ENCODE results near the gene PRDM16.

Gene PRDM16

GRCh38 chr1:3105167-3105863 lies 36.3 kb downstream of the PRDM16 start:
- H3K4me3 ChIP-seq (ENCODE audit: low read length): no peak overlapping the region
- peak; percentile 16 for DNase-seq (ENCODE audit: low read depth, low spot score)
- WGBS (ENCODE audit: insufficient coverage, insufficient read length): no CpG with 5 or more reads among the region's 24 CpGs

GRCh38 chr1:3106216-3106615 lies 37.2 kb downstream of the PRDM16 start:
- no peak for DNase-seq (ENCODE audit: low read depth, low spot score)
- WGBS (ENCODE audit: insufficient coverage, insufficient read length): no CpG with 5 or more reads among the region's 8 CpGs
- Histone ChIP-seq H3K9me3 (ENCODE audit: control insufficient read depth, insufficient read depth, low read length) (no peaks in the 10 kb centered on the region; the same call in 1 of the 2 replicates), H3K4me3 (ENCODE audit: low read length) (no peak overlapping the region), H3K27me3 (ENCODE audit: control insufficient read depth, insufficient read depth, low read length) (no peaks in the 10 kb centered on the region; the same call in 1 of the 2 replicates), H3K36me3 (ENCODE audit: control insufficient read depth, insufficient read depth, low read length) (peaks cover 2% of the 10 kb centered on the region; the same call in 1 of the 2 replicates), H3K4me1 (ENCODE audit: control insufficient read depth, insufficient read depth, low read length) (no peaks in the 10 kb centered on the region), H3K27ac (ENCODE audit: low read length) (no peak overlapping the region)

More at GRCh38 chr1:3105167-3105863, 36.3 kb downstream of the PRDM16 start:
- no peaks in the 10 kb centered on the region for H3K36me3 ChIP-seq (ENCODE audit: control insufficient read depth, insufficient read depth, low read length)
- H3K27me3 ChIP-seq (ENCODE audit: control insufficient read depth, insufficient read depth, low read length): no peaks in the 10 kb centered on the region; the same call in 1 of the 2 replicates
- H3K27ac ChIP-seq (ENCODE audit: low read length): no peak overlapping the region
- no peaks in the 10 kb centered on the region for H3K4me1 ChIP-seq (ENCODE audit: control insufficient read depth, insufficient read depth, low read length)
- no peaks in the 10 kb centered on the region; the same call in 1 of the 2 replicates for H3K9me3 ChIP-seq (ENCODE audit: control insufficient read depth, insufficient read depth, low read length)

- Histone ChIP-seq H3K27ac (ENCODE audit: low read length) (no peak overlapping the region), H3K4me3 (ENCODE audit: low read length) (no peak overlapping the region), H3K27me3 (ENCODE audit: control insufficient read depth, insufficient read depth, low read length) (no peaks in the 10 kb centered on the region; the same call in 1 of the 2 replicates), H3K4me1 (ENCODE audit: control insufficient read depth, insufficient read depth, low read length) (no peaks in the 10 kb centered on the region), H3K36me3 (ENCODE audit: control insufficient read depth, insufficient read depth, low read length) (peaks cover 2% of the 10 kb centered on the region; the same call in 1 of the 2 replicates), H3K9me3 (ENCODE audit: control insufficient read depth, insufficient read depth, low read length) (no peaks in the 10 kb centered on the region; the same call in 1 of the 2 replicates)
- no peak for DNase-seq (ENCODE audit: low read depth, low spot score)
- WGBS (ENCODE audit: insufficient coverage, insufficient read length): no CpG with 5 or more reads among the region's 7 CpGs
Observed at GRCh38 chr1:3107201-3107600, 38.2 kb downstream of the PRDM16 start.

- no CpG with 5 or more reads among the region's 12 CpGs for WGBS (ENCODE audit: insufficient coverage, insufficient read length)
- H3K4me3 ChIP-seq (ENCODE audit: low read length): no peak overlapping the region
- peaks cover 2% of the 10 kb centered on the region; the same call in 1 of the 2 replicates for H3K4me1 ChIP-seq (ENCODE audit: control insufficient read depth, insufficient read depth, low read length)
- H3K36me3 ChIP-seq (ENCODE audit: control insufficient read depth, insufficient read depth, low read length): peaks cover 2% of the 10 kb centered on the region; the same call in 1 of the 2 replicates
- H3K27ac ChIP-seq (ENCODE audit: low read length): no peak overlapping the region
- no peak for DNase-seq (ENCODE audit: low read depth, low spot score)
- no peaks in the 10 kb centered on the region; the same call in 1 of the 2 replicates for H3K27me3 ChIP-seq (ENCODE audit: control insufficient read depth, insufficient read depth, low read length)
- H3K9me3 ChIP-seq (ENCODE audit: control insufficient read depth, insufficient read depth, low read length): peaks cover 2% of the 10 kb centered on the region; the same call in 1 of the 2 replicates
Observed at GRCh38 chr1:3109355-3109754, 40.4 kb downstream of the PRDM16 start.

- H3K36me3 ChIP-seq (ENCODE audit: control insufficient read depth, insufficient read depth, low read length): peaks cover 2% of the 10 kb centered on the region; the same call in 1 of the 2 replicates
- peaks cover 3% of the 10 kb centered on the region; the same call in 1 of the 2 replicates for H3K9me3 ChIP-seq (ENCODE audit: control insufficient read depth, insufficient read depth, low read length)
- no peak overlapping the region for H3K27ac ChIP-seq (ENCODE audit: low read length)
- 100% methylated on average over 1 of the region's 36 CpGs for WGBS (ENCODE audit: insufficient coverage, insufficient read length)
- peaks cover 2% of the 10 kb centered on the region; the same call in 1 of the 2 replicates for H3K4me1 ChIP-seq (ENCODE audit: control insufficient read depth, insufficient read depth, low read length)
- DNase-seq (ENCODE audit: low read depth, low spot score): no peak
- no peak overlapping the region for H3K4me3 ChIP-seq (ENCODE audit: low read length)
- no peaks in the 10 kb centered on the region; the same call in 1 of the 2 replicates for H3K27me3 ChIP-seq (ENCODE audit: control insufficient read depth, insufficient read depth, low read length)
Observed at GRCh38 chr1:3111348-3112021, 42.5 kb downstream of the PRDM16 start.

- no peak overlapping the region for H3K27ac ChIP-seq (ENCODE audit: low read length)
- DNase-seq (ENCODE audit: low read depth, low spot score): no peak
- H3K9me3 ChIP-seq (ENCODE audit: control insufficient read depth, insufficient read depth, low read length): peaks cover 5% of the 10 kb centered on the region; the same call in 1 of the 2 replicates
- H3K4me1 ChIP-seq (ENCODE audit: control insufficient read depth, insufficient read depth, low read length): peaks cover 2% of the 10 kb centered on the region; the same call in 1 of the 2 replicates
- no peak overlapping the region for H3K4me3 ChIP-seq (ENCODE audit: low read length)
- peaks cover 2% of the 10 kb centered on the region; the same call in 1 of the 2 replicates for H3K36me3 ChIP-seq (ENCODE audit: control insufficient read depth, insufficient read depth, low read length)
- H3K27me3 ChIP-seq (ENCODE audit: control insufficient read depth, insufficient read depth, low read length): no peaks in the 10 kb centered on the region
- no CpG with 5 or more reads among the region's 17 CpGs for WGBS (ENCODE audit: insufficient coverage, insufficient read length)
Observed at GRCh38 chr1:3112526-3112925, 43.5 kb downstream of the PRDM16 start.

GRCh38 chr1:3113047-3113740 lies 44.2 kb downstream of the PRDM16 start:
- no peak for DNase-seq (ENCODE audit: low read depth, low spot score)
- Histone ChIP-seq H3K4me3 (ENCODE audit: low read length) (no peak overlapping the region), H3K27ac (ENCODE audit: low read length) (no peak overlapping the region), H3K9me3 (ENCODE audit: control insufficient read depth, insufficient read depth, low read length) (peaks cover 5% of the 10 kb centered on the region; the same call in 1 of the 2 replicates), H3K27me3 (ENCODE audit: control insufficient read depth, insufficient read depth, low read length) (no peaks in the 10 kb centered on the region), H3K36me3 (ENCODE audit: control insufficient read depth, insufficient read depth, low read length) (peaks cover 2% of the 10 kb centered on the region; the same call in 1 of the 2 replicates), H3K4me1 (ENCODE audit: control insufficient read depth, insufficient read depth, low read length) (peaks cover 2% of the 10 kb centered on the region; the same call in 1 of the 2 replicates)
- no CpG with 5 or more reads among the region's 20 CpGs for WGBS (ENCODE audit: insufficient coverage, insufficient read length)

GRCh38 chr1:3113741-3114056 lies 44.7 kb downstream of the PRDM16 start:
- Histone ChIP-seq H3K4me1 (ENCODE audit: control insufficient read depth, insufficient read depth, low read length) (peaks cover 2% of the 10 kb centered on the region; the same call in 1 of the 2 replicates), H3K36me3 (ENCODE audit: control insufficient read depth, insufficient read depth, low read length) (peaks cover 2% of the 10 kb centered on the region; the same call in 1 of the 2 replicates), H3K4me3 (ENCODE audit: low read length) (no peak overlapping the region), H3K27me3 (ENCODE audit: control insufficient read depth, insufficient read depth, low read length) (no peaks in the 10 kb centered on the region), H3K27ac (ENCODE audit: low read length) (no peak overlapping the region), H3K9me3 (ENCODE audit: control insufficient read depth, insufficient read depth, low read length) (peaks cover 7% of the 10 kb centered on the region)
- no peak for DNase-seq (ENCODE audit: low read depth, low spot score)
- no CpG with 5 or more reads among the region's 6 CpGs for WGBS (ENCODE audit: insufficient coverage, insufficient read length)

GRCh38 chr1:3114131-3114744 lies 45.2 kb downstream of the PRDM16 start:
- Histone ChIP-seq H3K4me3 (ENCODE audit: low read length) (no peak overlapping the region), H3K27me3 (ENCODE audit: control insufficient read depth, insufficient read depth, low read length) (no peaks in the 10 kb centered on the region), H3K27ac (ENCODE audit: low read length) (no peak overlapping the region), H3K9me3 (ENCODE audit: control insufficient read depth, insufficient read depth, low read length) (peaks cover 7% of the 10 kb centered on the region), H3K4me1 (ENCODE audit: control insufficient read depth, insufficient read depth, low read length) (peaks cover 2% of the 10 kb centered on the region; the same call in 1 of the 2 replicates), H3K36me3 (ENCODE audit: control insufficient read depth, insufficient read depth, low read length) (peaks cover 2% of the 10 kb centered on the region; the same call in 1 of the 2 replicates)
- no peak for DNase-seq (ENCODE audit: low read depth, low spot score)
- WGBS (ENCODE audit: insufficient coverage, insufficient read length): no CpG with 5 or more reads among the region's 49 CpGs

Measured in iPS DF 6.9 (cell line).